Effector memory CD4-positive, alpha-beta T cell (primary cell): ENCODE measurements around the gene TMEM255B.

Experiments
- DNase-seq, 3 donors: peaks; one replicate each; pipeline ENCODE4 v3.0.0-alpha.2; 2020
- H3K27ac ChIP-seq: 2 replicates; pipeline ENCODE4 v1.7.0; 2013; ENCODE audit warnings: mild to moderate bottlenecking, low read length, moderate library complexity; ENCODE audit not compliant: insufficient read depth, poor library complexity, severe bottlenecking
- H3K27me3 ChIP-seq: replicated peaks from 2 replicates; pipeline ENCODE4 v1.7.0; 2013; ENCODE audit warnings: mild to moderate bottlenecking, low read length; ENCODE audit not compliant: insufficient read depth, control insufficient read depth, poor library complexity, severe bottlenecking
- H3K36me3 ChIP-seq: 2 replicates; pipeline ENCODE4 v1.7.0; 2013; ENCODE audit warnings: mild to moderate bottlenecking, low read length, moderate library complexity; ENCODE audit not compliant: control insufficient read depth, insufficient read depth
- H3K4me1 ChIP-seq: 2 replicates; pipeline ENCODE4 v1.7.0; 2013; ENCODE audit warnings: low read length, mild to moderate bottlenecking; ENCODE audit not compliant: control insufficient read depth, insufficient read depth, poor library complexity, severe bottlenecking
- H3K4me3 ChIP-seq: 2 replicates; pipeline ENCODE4 v1.7.0; 2013; ENCODE audit warnings: low read length, low read depth, mild to moderate bottlenecking; ENCODE audit not compliant: insufficient read depth, poor library complexity, severe bottlenecking
- H3K9me3 ChIP-seq: 2 replicates; pipeline ENCODE4 v1.7.0; 2013; ENCODE audit warnings: mild to moderate bottlenecking, low read length, moderate library complexity; ENCODE audit not compliant: control insufficient read depth

Gene TMEM255B

DNA sequence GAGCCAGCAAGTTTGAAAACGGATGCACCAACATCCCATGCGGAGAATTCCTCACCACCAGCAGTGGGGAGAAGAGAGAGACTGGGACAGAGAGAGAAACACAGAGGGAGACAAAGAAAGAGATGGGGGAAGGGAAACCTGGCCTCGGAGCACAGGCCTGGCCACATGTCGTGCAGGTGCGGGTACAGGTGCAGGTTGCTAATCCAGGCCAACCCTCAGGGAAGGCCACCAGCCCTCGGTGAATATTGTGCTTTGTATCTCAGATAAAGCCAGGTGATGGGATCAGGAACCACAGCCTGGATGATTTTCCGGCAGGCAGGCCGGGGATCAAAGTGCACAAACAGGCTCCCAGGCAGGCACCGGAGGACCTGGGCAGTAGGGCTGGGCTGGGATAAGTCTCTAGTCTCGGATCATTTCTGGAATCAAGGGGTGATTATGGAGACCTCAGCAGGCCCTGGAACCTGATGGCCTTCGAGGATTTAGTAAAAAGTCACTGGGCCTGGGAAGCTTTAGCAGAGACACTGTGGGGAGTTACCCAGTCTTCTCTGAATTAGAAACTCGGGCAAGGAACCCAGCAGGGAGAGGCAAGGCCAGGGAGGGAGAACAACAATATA lies 101.1 kb downstream of the TMEM255B start:
- H3K4me3 ChIP-seq: no peak overlapping the region
- H3K27ac ChIP-seq: no peak overlapping the region
- H3K27me3 ChIP-seq: peaks cover 14% of the 10 kb centered on the region
- H3K9me3 ChIP-seq: no peaks in the 10 kb centered on the region
- no peak for DNase-seq
- H3K4me1 ChIP-seq: peaks cover 4% of the 10 kb centered on the region
- no peaks in the 10 kb centered on the region for H3K36me3 ChIP-seq

DNA sequence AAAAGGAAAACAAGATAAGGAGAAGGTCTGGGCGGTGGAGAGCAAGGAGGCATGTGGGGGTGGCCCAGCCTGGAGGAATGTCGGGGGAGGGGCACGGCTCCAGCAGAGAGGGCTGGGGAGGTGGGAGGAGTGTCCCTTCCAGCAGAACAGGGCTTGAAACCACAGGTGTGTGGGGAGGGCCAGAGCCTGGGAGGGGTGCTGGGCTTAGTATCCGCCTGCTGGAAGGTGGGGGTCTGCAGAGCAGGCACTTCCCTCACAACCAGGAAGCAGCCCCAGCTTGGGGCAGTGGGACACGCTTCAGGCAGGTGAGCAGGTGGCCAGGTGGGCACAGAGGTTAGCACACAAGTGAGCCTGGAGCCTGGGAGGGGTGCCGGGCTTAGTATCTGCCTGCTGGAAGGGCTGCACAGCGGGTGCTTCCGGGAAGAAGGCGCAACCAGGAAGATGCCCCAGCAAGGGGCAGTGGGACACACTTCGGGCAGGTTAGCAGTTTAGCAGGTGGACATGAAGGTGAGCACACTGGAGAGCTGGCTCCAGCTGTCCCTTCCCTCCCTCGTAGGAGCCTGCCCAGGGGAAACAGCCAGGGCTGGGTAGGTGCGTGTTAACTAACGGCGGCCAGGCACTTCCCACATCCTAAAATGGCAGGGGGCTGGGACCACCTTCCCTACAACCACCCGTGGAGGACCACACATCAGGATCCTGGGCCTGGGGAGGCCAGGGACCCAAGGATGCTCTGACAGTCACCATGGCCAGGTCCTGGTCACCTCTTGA lies 101.8 kb downstream of the TMEM255B start:
- Histone ChIP-seq H3K27me3 (peaks cover 14% of the 10 kb centered on the region), H3K4me3 (no peak overlapping the region), H3K27ac (no peak overlapping the region), H3K36me3 (no peaks in the 10 kb centered on the region), H3K4me1 (peaks cover 4% of the 10 kb centered on the region), H3K9me3 (no peaks in the 10 kb centered on the region)
- DNase-seq: no peak

DNA sequence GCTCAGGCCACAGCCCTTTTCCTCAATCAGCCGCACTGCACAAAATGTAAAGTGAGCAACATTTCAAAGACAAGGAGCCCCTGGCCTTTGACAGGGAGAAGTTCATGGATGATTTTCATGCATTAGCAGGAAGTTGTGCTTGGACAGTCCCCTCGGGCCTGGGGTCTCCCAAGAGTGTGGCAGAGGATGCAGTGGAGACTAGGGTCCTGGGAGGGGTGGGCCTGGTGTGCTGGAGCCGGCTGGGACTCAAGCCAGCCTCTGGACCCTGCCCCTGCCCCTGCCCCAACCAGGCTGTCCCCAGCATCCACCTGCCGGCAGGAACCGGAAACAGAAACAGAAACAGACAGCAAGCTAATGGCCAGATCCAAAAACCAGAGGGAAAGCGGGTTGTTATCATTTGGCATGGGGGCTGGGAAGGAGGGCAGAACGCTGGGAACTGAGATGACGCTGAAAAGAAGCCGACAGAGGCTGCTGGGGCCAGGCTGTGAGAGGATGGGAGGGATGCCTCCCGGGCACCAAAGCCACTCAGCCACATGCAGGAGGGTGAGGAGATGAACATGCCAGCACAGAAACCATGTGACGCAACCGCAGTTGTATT lies 102.5 kb downstream of the TMEM255B start:
- Histone ChIP-seq H3K36me3 (no peaks in the 10 kb centered on the region), H3K27ac (no peak overlapping the region), H3K9me3 (no peaks in the 10 kb centered on the region), H3K4me1 (peaks cover 4% of the 10 kb centered on the region), H3K4me3 (no peak overlapping the region), H3K27me3 (peaks cover 14% of the 10 kb centered on the region)
- DNase-seq: no peak

DNA sequence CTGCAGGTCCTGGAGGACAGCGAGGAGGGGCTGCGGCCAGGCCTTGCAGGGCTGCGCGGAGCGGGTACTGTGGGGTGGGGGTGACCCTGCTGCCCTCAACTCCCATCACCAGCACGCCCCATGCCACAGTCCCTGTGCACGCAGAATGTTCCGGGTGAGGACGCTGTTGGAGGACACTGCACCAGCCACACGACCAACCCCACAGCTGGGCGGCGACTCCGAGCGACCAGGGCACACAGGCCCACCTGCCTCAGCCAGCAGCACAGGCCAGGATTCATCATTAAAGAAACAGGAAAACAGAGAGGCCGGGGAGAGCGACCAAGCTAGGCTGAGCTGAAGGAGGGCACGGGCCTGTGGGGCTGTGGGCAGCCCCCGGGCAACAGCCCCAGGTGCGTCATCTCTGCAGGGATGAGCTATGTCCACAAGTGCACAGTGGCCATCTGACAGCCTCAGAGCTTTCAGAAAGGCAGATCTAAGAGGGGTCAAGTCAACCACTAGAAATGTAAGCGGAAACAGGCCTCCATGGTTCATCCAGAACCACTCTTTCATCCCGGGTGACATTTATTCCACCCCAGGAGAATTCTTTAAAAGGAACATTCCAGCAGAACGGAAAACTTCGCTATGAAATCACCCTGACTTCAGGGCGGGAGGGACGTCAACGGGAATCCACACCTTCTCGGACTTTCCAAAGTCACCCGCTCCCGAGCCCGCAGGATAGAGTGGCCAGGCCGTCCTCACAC lies 103.3 kb downstream of the TMEM255B start:
- Histone ChIP-seq H3K27ac (no peak overlapping the region), H3K4me3 (peak overlapping the region; percentile 54), H3K4me1 (peaks cover 4% of the 10 kb centered on the region), H3K27me3 (peaks cover 14% of the 10 kb centered on the region), H3K36me3 (no peaks in the 10 kb centered on the region), H3K9me3 (no peaks in the 10 kb centered on the region)
- no peak for DNase-seq

DNA sequence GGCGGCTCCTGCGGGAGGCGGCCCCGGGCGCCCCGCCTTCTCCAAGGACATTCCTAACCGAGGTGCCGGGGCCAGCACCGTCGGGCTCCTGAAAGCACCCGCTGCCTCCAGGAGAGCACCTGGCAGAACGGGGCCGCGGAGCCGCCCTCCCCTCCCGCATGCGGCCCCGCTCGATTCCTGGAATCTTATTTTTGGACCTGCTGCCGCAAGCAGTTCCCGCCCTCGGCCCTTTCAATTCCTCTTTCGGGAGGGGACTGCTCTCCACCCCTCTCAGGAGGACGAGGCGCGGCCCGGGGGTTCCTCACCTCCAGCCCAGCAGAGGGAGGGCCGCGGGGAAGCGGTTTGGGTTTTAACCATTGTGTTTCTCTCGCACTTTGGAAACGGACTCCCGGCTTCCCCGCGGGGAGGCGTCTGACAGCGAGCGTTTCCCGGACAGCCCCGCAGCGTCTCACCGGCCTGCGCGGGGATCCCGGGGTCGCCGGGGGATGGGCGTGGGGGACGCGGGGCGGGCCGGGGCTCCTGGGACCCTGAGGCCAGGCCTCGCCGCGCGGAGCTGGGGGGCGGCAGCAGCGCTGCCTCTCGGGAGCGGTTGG lies 104.0 kb downstream of the TMEM255B start:
- DNase-seq: no peak
- Histone ChIP-seq H3K9me3 (no peaks in the 10 kb centered on the region), H3K4me3 (peak overlapping the region; percentile 54), H3K27me3 (peaks cover 14% of the 10 kb centered on the region), H3K27ac (no peak overlapping the region), H3K4me1 (peaks cover 4% of the 10 kb centered on the region), H3K36me3 (no peaks in the 10 kb centered on the region)

DNA sequence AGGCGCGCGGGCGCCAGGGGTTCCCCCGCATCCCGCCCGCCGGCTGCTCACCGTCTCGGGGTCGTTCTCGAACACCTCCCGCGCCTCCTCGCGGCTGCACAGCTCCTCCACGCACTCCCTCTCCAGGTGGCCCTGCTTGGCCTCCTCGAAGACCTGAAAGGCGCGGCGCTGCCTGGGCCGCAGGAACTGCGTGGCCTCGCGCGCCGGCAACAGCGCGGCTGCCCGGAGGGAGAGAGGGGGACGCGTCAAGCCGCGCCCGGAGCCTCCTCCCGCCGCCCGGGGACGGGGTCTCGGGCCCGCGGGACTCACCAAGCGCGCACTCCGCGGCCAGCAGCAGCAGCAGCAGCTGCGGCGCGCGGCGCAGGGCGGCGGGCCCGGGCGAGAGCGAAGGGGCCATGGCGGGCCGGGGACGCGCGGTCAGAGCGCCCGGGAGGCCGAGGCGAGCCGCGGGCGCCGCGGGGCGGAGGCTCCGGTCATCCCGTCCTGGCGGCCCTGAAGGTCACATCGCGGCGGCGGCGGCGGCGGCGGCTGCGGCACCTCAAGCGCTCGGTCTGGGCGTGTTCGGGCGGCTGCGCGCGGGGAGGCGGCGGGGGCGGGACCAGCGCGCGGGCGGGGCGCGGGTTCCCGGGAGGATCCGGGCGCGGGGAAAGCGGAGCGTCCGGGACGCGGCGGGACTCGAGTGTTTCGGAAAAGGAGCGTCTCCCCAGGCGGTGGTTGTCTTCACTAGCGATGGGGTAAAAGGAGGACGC lies 104.7 kb downstream of the TMEM255B start, which contains the start of gene GAS6:
Gene GAS6 (minus strand): TSS at position 553 of the 749 bp plus-strand sequence. CDS start 156 bp downstream, at position 397.
- H3K27me3 ChIP-seq: peaks cover 14% of the 10 kb centered on the region
- H3K4me3 ChIP-seq: peak within 1 kb of the TSS; percentile 54
- H3K4me1 ChIP-seq: peaks cover 4% of the 10 kb centered on the region
- H3K27ac ChIP-seq: no peak within 1 kb of the TSS
- no peak for DNase-seq
- no peaks in the 10 kb centered on the region for H3K9me3 ChIP-seq
- H3K36me3 ChIP-seq: no peaks in the 10 kb centered on the region

DNA sequence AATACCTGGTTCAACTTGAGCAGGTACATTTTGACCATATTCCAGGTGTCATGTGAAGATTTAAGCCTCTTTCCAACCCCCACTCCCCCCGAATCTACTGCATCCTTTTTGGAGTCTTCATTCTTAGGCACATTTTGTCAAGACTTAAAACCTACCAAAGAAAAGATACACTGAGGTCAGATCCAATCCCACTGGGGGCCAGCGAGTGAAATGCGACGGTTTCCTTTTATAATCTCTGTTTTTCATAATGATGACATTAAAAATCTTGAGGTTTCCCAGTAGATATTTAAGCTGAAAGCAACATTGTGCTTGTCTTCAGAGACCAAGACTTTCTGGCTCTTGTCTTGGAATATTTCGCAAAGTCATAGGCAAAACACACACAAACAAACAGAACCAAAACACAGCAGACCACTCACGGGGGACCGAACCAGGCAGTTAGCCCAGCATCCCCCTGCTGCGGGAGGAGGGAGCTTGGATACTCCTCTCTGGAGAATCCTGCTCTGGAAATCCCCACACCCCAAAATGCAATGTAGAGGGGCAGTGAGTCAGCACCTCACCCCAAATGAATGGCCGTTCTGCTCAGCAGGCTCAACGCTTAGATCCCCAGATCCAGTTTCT lies 105.4 kb downstream of the TMEM255B start:
- no peaks in the 10 kb centered on the region for H3K36me3 ChIP-seq
- H3K27me3 ChIP-seq: peaks cover 14% of the 10 kb centered on the region
- peaks cover 4% of the 10 kb centered on the region for H3K4me1 ChIP-seq
- DNase-seq: no peak
- peak overlapping the region; percentile 23 for H3K4me3 ChIP-seq
- no peak overlapping the region for H3K27ac ChIP-seq
- H3K9me3 ChIP-seq: no peaks in the 10 kb centered on the region

DNA sequence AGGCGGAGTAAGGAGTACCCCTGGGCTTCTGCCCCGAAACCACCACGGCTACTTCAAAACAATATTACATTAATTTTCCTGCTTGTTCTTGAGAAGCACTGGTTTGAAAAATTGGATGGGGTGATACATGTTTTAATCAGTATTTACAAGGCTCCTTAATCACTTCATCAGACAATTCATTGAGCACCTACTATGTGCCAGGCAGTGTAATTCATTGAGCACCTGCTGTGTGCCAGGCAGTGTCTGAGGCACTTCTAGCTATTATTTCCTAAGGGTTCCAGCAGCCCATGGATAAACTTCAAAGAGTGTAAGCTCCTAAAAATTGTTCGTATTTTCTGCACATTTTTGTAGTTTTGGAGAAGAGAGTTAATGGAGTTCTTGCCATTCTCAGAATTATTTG lies 106.4 kb downstream of the TMEM255B start:
- Histone ChIP-seq H3K9me3 (no peaks in the 10 kb centered on the region), H3K4me1 (peaks cover 4% of the 10 kb centered on the region), H3K27ac (no peak overlapping the region), H3K4me3 (no peak overlapping the region), H3K36me3 (no peaks in the 10 kb centered on the region), H3K27me3 (peaks cover 14% of the 10 kb centered on the region)
- no peak for DNase-seq
